ENCODE results near the gene ESR1.

The ESR1 gene

DNA sequence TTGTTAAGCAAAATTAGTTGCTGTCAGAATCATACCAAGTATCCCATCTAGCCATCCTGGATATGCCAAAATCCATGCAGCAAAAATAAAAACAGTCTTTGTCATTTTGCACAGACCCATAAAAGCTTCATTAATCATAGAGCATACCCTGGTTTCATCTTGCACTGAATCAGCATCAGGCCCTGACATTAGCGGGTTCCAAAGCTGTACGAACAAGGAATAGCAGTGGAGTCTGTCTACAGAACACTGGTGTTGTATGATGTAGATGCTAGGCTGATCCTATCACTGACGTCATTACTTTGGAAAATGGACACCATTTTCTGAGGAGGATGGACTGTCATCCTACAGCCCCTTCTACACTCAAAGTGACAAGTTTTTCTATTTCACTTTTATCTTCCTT lies 315.6 kb downstream of the ESR1 start:
- TF ChIP-seq, protein P1, sequence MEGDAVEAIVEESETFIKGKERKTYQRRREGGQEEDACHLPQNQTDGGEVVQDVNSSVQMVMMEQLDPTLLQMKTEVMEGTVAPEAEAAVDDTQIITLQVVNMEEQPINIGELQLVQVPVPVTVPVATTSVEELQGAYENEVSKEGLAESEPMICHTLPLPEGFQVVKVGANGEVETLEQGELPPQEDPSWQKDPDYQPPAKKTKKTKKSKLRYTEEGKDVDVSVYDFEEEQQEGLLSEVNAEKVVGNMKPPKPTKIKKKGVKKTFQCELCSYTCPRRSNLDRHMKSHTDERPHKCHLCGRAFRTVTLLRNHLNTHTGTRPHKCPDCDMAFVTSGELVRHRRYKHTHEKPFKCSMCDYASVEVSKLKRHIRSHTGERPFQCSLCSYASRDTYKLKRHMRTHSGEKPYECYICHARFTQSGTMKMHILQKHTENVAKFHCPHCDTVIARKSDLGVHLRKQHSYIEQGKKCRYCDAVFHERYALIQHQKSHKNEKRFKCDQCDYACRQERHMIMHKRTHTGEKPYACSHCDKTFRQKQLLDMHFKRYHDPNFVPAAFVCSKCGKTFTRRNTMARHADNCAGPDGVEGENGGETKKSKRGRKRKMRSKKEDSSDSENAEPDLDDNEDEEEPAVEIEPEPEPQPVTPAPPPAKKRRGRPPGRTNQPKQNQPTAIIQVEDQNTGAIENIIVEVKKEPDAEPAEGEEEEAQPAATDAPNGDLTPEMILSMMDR (IDR thresholded peaks at IDR 0.05; ENCODE audit: low read depth, low read length) = no peak
- in situ Hi-C loops (cut with HindIII; ENCODE audit: low sequenced_read_pairs) = no loop called here
- no peak overlapping the region for H3K4me3 ChIP-seq (ENCODE audit: low read depth, low read length)
- no peak for DNase-seq (ENCODE audit: low read depth, low spot score)

DNA sequence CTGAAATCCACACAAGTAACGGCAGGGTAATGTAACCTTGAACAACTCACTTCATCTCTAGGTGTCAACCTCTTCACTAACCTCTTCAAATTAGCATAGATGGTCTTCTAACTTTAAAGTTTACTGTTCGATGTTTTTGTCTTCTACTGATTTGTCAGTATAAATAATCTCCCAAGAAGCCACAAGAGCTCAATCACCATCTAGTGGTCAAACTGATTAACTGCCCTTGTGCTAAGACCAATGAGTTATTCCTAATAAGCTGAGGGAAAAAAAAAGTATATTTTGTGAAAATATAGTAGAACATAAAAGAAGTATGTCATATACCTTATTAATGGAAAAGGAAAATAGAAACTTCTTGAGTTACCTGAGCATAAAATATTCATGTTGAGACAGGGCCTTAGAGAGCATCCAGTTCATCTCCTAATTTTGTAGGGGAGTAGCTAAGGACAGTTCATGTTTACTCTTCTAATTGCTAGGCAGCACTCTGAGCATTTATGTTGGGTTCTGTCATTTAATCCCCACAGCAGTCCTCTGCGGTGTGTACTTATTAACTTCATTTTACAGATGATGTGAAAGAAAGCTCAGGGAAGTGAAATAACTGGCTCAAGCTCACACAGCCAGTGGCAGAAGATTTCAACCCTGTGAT lies 317.1 kb downstream of the ESR1 start:
- peak; percentile 76 for DNase-seq (ENCODE audit: low read depth, low spot score)
- TF ChIP-seq, protein P1 (IDR thresholded peaks at IDR 0.05; ENCODE audit: low read depth, low read length) = peak; percentile 76
- in situ Hi-C loops (cut with HindIII; ENCODE audit: low sequenced_read_pairs) = no loop called here
- no peak overlapping the region for H3K4me3 ChIP-seq (ENCODE audit: low read depth, low read length)

DNA sequence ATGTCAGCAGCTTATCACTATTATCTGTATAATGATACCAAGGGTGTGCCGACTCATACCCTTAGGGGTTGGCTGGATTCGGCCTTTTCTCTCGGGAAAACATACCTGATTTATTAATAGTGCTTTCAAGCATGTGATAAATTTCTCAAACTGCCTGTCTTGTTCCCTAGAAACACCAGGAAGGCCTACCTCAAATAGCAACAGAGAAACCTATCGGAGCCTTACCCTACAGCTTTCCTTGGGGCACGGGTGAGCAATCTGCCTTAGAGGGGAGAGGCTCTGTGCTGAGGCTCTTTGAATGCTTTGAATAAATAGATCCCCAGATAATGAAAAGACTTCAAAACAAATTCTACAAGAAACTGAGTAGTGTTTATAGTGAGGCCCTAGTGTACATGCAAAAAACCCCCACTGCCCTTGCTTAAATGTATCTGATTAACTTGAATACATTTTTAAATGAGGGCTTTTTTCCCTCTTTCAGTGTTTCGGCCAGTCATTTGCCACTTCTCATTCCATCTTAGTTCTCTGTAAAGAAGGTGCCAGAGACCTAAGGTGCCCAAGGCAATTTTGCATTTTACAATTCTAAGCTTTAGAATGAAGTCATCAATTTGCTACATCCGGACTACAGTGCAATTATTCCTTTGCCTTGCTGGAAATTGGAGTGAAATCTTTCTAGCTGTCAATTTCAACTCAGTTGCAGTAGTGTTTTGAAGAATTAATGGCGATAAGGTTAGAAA lies 320.1 kb downstream of the ESR1 start:
- H3K4me3 ChIP-seq (ENCODE audit: low read depth, low read length) = no peak overlapping the region
- no peak for DNase-seq (ENCODE audit: low read depth, low spot score)
- TF ChIP-seq, protein P1 (IDR thresholded peaks at IDR 0.05; ENCODE audit: low read depth, low read length) = no peak
- in situ Hi-C loops (cut with HindIII; ENCODE audit: low sequenced_read_pairs) = no loop called here

DNA sequence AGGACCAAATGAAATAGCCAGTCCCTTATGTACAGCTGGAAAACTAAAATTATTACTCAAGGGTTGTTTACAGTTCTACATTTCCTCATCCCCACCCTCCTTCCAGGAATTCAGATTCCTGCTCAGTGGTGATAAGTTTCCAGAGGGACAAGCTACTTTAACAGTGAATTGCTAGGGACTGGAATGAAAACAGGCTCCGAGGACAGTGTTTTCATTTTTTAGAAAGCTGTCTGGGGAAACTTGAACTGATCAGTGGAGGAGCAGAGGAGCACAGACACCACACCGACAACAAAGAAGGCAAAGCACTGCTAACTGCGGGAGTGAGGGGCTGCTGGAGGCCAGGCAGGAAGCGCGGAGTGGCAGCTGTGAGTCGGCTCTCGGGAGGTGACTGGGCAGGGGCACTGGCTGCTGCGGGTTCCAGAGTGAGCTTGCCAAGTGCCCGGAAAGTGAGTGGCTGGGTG lies 322.2 kb downstream of the ESR1 start:
- TF ChIP-seq, protein P1 (IDR thresholded peaks at IDR 0.05; ENCODE audit: low read depth, low read length) = no peak
- no peak overlapping the region for H3K4me3 ChIP-seq (ENCODE audit: low read depth, low read length)
- in situ Hi-C loops (cut with HindIII; ENCODE audit: low sequenced_read_pairs) = no loop called here
- peak; percentile 22 for DNase-seq (ENCODE audit: low read depth, low spot score)

DNA sequence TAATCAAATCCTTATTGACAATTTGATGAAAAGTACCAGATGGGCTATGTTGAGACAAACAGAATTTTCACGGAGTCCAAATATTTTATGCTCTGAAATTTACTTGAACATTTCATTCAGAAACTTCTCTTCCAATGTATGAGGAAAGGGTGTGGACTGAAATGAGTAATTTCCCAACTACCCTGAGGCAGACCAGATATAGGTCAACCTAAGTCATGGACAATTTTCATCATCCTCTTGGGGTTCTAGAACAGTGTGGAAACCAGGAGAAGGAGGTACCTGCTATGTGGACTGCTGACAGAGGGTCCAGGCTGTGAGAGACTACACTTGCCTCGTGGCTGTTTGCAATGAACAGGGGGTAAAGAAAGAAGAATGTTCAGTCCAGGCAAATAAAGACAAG lies 323.0 kb downstream of the ESR1 start:
- no peak for DNase-seq (ENCODE audit: low read depth, low spot score)

DNA sequence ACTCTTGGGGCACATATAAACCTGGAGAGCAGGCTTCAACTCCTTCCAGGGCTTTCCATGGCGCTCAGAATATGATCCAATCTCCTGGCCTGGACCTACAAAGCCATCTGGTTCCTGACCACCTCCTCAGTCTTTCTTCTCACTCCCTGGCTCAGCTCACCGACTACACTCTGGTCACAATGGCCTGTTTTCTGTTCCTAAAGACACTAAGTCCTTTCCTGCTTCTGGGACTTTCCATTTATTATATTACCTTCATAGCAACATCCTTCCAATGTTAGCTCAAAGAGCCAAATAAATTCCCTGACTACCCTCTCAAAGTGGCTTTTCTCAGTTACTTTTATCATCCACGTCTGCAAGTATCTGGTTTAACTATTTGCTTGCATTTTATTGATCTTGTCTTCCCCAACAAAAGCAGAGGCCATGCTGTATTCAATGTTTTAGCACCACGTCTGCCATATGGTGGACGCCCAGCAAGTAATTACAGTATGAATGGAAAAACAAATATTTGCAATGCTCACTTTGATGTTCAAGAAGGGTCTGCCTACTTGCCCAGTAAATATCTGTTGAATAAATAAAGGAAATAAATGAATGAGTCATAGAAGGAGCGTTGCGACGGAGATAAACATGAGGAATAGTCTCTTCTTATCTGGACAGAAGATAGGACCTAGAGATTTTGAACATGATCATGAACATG lies 328.4 kb downstream of the ESR1 start:
- TF ChIP-seq, protein P1 (IDR thresholded peaks at IDR 0.05; ENCODE audit: low read depth, low read length) = no peak
- H3K4me3 ChIP-seq (ENCODE audit: low read depth, low read length) = no peak overlapping the region
- in situ Hi-C loops (cut with HindIII; ENCODE audit: low sequenced_read_pairs) = no loop called here
- DNase-seq (ENCODE audit: low read depth, low spot score) = no peak

More for the DNA sequence above, 323.0 kb downstream of the ESR1 start:
- TF ChIP-seq, protein P1 (IDR thresholded peaks at IDR 0.05; ENCODE audit: low read depth, low read length) = no peak
- H3K4me3 ChIP-seq (ENCODE audit: low read depth, low read length) = no peak overlapping the region
- in situ Hi-C loops (cut with HindIII; ENCODE audit: low sequenced_read_pairs) = no loop called here

Data from astrocyte of the spinal cord (primary cell).